PFSK-1 (cell line): ENCODE results near the gene KLF3.

Experiments
- FOXP2 ChIP-seq: optimal IDR thresholded peaks from 2 replicates; pipeline ENCODE3; 2011; ENCODE audit warnings: borderline replicate concordance, control low read depth, inconsistent platforms; ENCODE audit not compliant: insufficient read depth; ENCODE audit errors: extremely low read length, extremely low read depth
- POLR2AphosphoS5 ChIP-seq: IDR thresholded peaks from 2 replicates; pipeline ENCODE4 v1.6.1; 2012; ENCODE audit warnings: low read depth, mild to moderate bottlenecking, control low read depth, low read length, moderate library complexity
- SIN3A ChIP-seq: IDR thresholded peaks from 2 replicates; pipeline ENCODE4 v1.6.1; 2012; ENCODE audit warnings: mild to moderate bottlenecking, low read length, moderate library complexity, borderline replicate concordance; ENCODE audit not compliant: insufficient read depth
- TAF1 ChIP-seq: IDR thresholded peaks from 2 replicates; pipeline ENCODE4 v1.6.1; 2012; ENCODE audit warnings: low read length, control low read depth, borderline replicate concordance; ENCODE audit not compliant: insufficient read depth
- TF ChIP-seq, protein P1 (sequence below), 2 experiments: IDR thresholded peaks; 2 replicates each; pipeline versions ENCODE4 v1.6.1 to v1.8.0; 2011 to 2012; ENCODE audit warnings: low read depth in 2 of 2, low read length in 2 of 2, control low read depth in 1 of 2, inconsistent platforms in 1 of 2, mild to moderate bottlenecking in 1 of 2, moderate library complexity in 1 of 2; ENCODE audit not compliant: insufficient read depth in 1 of 2

KLF3 gene

DNA sequence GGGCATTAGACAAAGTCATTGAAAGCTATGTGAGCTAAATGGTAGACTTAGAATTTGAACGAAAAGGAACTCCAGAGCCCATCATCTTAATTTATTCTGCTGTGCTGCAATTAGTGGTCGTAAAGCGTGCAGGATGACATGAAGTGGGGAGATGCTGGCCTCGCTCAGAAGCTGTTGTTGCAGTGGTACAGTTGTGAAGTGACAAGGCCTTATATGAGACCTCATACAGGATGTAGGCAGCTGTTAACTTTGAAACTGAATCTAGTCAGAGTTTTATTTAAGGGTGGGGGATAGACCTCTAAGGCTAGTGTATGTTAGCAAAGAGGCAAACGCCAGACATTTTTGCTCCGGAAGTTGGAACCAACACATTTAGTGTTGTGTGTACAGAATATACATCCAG is 13.4 kb downstream of the KLF3 start:
- TF ChIP-seq SIN3A, result no peak
- no peak for TF ChIP-seq FOXP2
- TF ChIP-seq, protein P1, sequence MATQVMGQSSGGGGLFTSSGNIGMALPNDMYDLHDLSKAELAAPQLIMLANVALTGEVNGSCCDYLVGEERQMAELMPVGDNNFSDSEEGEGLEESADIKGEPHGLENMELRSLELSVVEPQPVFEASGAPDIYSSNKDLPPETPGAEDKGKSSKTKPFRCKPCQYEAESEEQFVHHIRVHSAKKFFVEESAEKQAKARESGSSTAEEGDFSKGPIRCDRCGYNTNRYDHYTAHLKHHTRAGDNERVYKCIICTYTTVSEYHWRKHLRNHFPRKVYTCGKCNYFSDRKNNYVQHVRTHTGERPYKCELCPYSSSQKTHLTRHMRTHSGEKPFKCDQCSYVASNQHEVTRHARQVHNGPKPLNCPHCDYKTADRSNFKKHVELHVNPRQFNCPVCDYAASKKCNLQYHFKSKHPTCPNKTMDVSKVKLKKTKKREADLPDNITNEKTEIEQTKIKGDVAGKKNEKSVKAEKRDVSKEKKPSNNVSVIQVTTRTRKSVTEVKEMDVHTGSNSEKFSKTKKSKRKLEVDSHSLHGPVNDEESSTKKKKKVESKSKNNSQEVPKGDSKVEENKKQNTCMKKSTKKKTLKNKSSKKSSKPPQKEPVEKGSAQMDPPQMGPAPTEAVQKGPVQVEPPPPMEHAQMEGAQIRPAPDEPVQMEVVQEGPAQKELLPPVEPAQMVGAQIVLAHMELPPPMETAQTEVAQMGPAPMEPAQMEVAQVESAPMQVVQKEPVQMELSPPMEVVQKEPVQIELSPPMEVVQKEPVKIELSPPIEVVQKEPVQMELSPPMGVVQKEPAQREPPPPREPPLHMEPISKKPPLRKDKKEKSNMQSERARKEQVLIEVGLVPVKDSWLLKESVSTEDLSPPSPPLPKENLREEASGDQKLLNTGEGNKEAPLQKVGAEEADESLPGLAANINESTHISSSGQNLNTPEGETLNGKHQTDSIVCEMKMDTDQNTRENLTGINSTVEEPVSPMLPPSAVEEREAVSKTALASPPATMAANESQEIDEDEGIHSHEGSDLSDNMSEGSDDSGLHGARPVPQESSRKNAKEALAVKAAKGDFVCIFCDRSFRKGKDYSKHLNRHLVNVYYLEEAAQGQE (IDR thresholded peaks at IDR 0.05; ENCODE audit: insufficient read depth in 1 of 2, low read depth in 2 of 2, low read length in 2 of 2), result no peak
- TF ChIP-seq POLR2AphosphoS5, result no peak
- no peak for TF ChIP-seq TAF1

GRCh38 chr4:38678078-38678477 is 14.1 kb downstream of the KLF3 start:
- no peak for TF ChIP-seq POLR2AphosphoS5
- TF ChIP-seq FOXP2, result no peak
- no peak for TF ChIP-seq TAF1
- TF ChIP-seq, protein P1 (IDR thresholded peaks at IDR 0.05; ENCODE audit: insufficient read depth in 1 of 2, low read depth in 2 of 2, low read length in 2 of 2), result no peak
- no peak for TF ChIP-seq SIN3A

DNA sequence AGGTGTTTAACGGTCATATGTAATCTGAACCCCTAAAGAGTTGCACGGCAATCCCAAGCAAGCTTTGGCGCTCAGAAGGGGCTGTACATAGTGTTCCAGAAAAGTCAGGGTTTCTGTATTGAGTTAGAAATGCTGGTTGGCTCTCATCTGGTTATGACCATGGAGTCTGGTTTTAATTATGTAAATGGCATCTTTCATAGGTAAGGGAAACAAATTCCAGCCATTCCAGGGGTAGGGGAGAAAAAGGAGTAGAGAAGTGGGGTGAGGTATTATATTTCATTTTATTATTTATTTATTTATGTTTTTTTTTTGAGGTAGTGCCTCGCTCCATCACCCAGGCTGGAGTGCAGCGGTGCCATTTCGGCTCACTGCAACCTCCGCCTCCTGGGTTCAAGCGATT is 15.9 kb downstream of the KLF3 start:
- TF ChIP-seq SIN3A (no peak), POLR2AphosphoS5 (no peak)
- TF ChIP-seq, protein P1 (IDR thresholded peaks at IDR 0.05; ENCODE audit: insufficient read depth in 1 of 2, low read depth in 2 of 2, low read length in 2 of 2), result no peak

DNA sequence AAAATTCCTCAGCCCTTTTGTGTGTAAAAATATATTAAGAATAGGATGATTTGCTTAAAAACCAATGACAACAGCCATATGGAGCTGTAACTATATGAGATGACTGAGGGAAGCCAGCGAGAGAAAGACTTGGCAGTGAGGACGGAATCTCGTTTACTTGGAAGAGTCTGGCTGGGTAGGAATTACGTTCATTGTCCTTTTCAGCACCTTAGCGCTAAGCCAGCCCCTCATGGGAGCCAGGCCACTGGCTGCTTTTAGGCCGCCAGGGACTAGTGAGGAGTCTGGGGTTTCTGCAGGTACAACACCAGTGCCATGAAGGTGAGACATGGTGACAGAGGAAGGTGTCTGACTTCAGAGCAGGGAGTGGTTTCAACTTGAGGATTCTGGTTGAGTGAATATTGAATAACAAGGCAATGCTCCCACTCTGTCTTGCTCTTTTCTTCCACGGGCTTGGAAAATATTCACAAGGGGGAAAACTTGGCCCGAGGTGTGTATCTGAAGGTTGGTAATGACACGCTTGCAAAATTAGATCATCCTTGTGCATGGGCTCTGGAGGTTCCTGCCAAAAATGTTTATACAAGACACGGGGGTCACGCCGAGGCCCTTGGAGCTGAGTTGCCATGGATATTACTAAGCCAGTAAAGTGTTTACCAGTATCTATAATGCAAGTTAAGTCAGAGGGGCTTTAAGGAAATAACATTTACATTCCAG is 17.4 kb downstream of the KLF3 start:
- TF ChIP-seq FOXP2, result no peak

DNA sequence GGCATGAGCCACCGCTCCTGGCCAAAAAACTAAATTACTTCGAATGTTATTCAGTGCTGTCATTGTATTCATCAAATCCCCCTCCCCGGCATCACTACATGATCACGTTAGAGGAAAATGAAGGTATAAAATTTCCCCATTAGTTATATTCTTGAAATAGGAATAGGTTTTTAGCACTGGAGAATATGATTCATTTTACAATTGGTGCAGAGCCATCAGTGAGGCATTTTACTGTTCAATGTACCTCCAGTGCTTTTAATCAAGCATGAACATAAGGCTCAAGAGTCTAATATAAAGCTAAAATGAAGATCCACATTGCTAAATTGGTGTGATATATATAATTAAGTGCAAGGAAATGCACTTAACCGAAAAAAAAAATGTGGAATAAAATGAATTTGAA is 18.3 kb downstream of the KLF3 start:
- TF ChIP-seq FOXP2, result no peak
- TF ChIP-seq, protein P1 (IDR thresholded peaks at IDR 0.05; ENCODE audit: insufficient read depth in 1 of 2, low read depth in 2 of 2, low read length in 2 of 2), result no peak
- no peak for TF ChIP-seq POLR2AphosphoS5
